ENCODE results near the gene LIN7A. TPM values are rescaled to one million over a fixed set of nuclear protein-coding genes. Genes with fewer than 3 reads are reported as not detected.

Gene LIN7A
- total and polyA plus RNA-seq, 2 of the 4 experiments (the other 2 are of a cell fraction), result 10.8 to 24.7 TPM

- H4K8ac ChIP-seq (ENCODE audit: low read depth in 2 of 2, low read length in 2 of 2), result no peak overlapping the region
- no TSS peak for BruUV-seq (replicated peaks)
- H3K9me3 ChIP-seq (ENCODE audit: control insufficient read depth, insufficient read depth, low read length), result no peaks in the 10 kb centered on the region
- TF ChIP-seq MAFK (IDR thresholded peaks at IDR 0.05; ENCODE audit: low read depth, low read length) (no peak), RCOR1 (IDR thresholded peaks at IDR 0.05; ENCODE audit: insufficient replicate concordance, low read length) (no peak), MXI1 (IDR thresholded peaks at IDR 0.05; ENCODE audit: borderline replicate concordance, low read depth, low read length) (no peak)
- TF ChIP-seq, protein P1, sequence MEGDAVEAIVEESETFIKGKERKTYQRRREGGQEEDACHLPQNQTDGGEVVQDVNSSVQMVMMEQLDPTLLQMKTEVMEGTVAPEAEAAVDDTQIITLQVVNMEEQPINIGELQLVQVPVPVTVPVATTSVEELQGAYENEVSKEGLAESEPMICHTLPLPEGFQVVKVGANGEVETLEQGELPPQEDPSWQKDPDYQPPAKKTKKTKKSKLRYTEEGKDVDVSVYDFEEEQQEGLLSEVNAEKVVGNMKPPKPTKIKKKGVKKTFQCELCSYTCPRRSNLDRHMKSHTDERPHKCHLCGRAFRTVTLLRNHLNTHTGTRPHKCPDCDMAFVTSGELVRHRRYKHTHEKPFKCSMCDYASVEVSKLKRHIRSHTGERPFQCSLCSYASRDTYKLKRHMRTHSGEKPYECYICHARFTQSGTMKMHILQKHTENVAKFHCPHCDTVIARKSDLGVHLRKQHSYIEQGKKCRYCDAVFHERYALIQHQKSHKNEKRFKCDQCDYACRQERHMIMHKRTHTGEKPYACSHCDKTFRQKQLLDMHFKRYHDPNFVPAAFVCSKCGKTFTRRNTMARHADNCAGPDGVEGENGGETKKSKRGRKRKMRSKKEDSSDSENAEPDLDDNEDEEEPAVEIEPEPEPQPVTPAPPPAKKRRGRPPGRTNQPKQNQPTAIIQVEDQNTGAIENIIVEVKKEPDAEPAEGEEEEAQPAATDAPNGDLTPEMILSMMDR (conservative IDR thresholded peaks at IDR 0.05; ENCODE audit: low read depth, low read length), result no peak
- dilution Hi-C loops (cut with HindIII; ENCODE audit: low sequenced_read_pairs, unreplicated experiment), result no loop called here
- H3K9ac ChIP-seq (ENCODE audit: low read depth, low read length), result no peak overlapping the region
- no CpG with 5 or more reads among the region's 6 CpGs for WGBS, 2 experiments (ENCODE audit: extremely low coverage in 2 of 2, insufficient read length in 1 of 2)
- H2BK120ac ChIP-seq (ENCODE audit: low read depth, low read length), result no peak overlapping the region
- no peaks in the 10 kb centered on the region for H3K9me1 ChIP-seq (ENCODE audit: insufficient read depth, low read length)
- ChIA-PET CTCF (no interaction called here), POLR2A (ENCODE audit: unreplicated experiment) (no interaction called here)
- H2AK9ac ChIP-seq (replicated peaks; ENCODE audit: low read depth, low read length, poor library complexity), result no peak overlapping the region
- in situ Hi-C loops (cut with MboI; ENCODE audit: low sequenced_read_pairs), result no loop called here
- H3K4me3 ChIP-seq (ENCODE audit: insufficient read depth, low read depth, low read length), result no peak overlapping the region
- no peak overlapping the region for H4K91ac ChIP-seq (ENCODE audit: insufficient read depth, low read depth, low read length)
- H3K36me3 ChIP-seq (ENCODE audit: control insufficient read depth, insufficient read depth, low read length), result no peaks in the 10 kb centered on the region
- intact Hi-C loops (cut with micrococcal nuclease), result no loop called here
- H3K27ac ChIP-seq (ENCODE audit: insufficient read depth, low read length), result no peak overlapping the region
- H2AFZ ChIP-seq (replicated peaks; ENCODE audit: low read length, poor library complexity), result no peak overlapping the region
- H3K56ac ChIP-seq (ENCODE audit: extremely low read depth, insufficient read depth, low read length), result no peak overlapping the region
- H3K27me3 ChIP-seq (ENCODE audit: control insufficient read depth, insufficient read depth, low read length), result no peaks in the 10 kb centered on the region
- H3K4me2 ChIP-seq (ENCODE audit: low read depth, low read length), result no peak overlapping the region
- H2AK5ac ChIP-seq (ENCODE audit: low read depth, low read length), result no peak overlapping the region
- no peak overlapping the region for H3K23ac ChIP-seq (ENCODE audit: low read depth, low read length)
- no peaks in the 10 kb centered on the region for H3K4me1 ChIP-seq (ENCODE audit: control insufficient read depth, insufficient read depth, low read length)
- H4K5ac ChIP-seq (ENCODE audit: low read depth, low read length), result no peak overlapping the region
- H2BK20ac ChIP-seq (ENCODE audit: low read depth, low read length), result no peak overlapping the region
- H3K18ac ChIP-seq (ENCODE audit: low read depth, low read length), result no peak overlapping the region
- H2BK15ac ChIP-seq (ENCODE audit: low read depth, low read length), result no peak overlapping the region
- H3K79me1 ChIP-seq (ENCODE audit: low read depth in 1 of 2, low read length in 2 of 2), result no peaks in the 10 kb centered on the region
- H4K20me1 ChIP-seq (ENCODE audit: insufficient read depth, low read length), result no peaks in the 10 kb centered on the region
- no peak overlapping the region for H3K4ac ChIP-seq (ENCODE audit: low read depth, low read length)
- no peak overlapping the region for H2BK5ac ChIP-seq (ENCODE audit: low read depth, low read length, poor library complexity, severe bottlenecking)
- ATAC-seq (ENCODE audit: low read depth) (no peak), DNase-seq (no peak)
- H3K14ac ChIP-seq (replicated peaks; ENCODE audit: low read depth, low read length), result no peak overlapping the region
Measured at GRCh38 chr12:80979816-80980215, 42.1 kb upstream of the LIN7A start.

Measured in IMR-90 (cell line).